Peyer's patch (tissue), 4 donors: Measurements from ENCODE around the gene POLD2.

ENCODE experiments used
- POLR2A ChIP-seq, 2 donors: fragments of 450-650 bp; IDR thresholded peaks; one replicate each; pipeline ENCODE4 v1.5.1; 2017; ENCODE audit warnings: antibody characterized with exemption in 2 of 2, mild to moderate bottlenecking in 2 of 2, moderate library complexity in 2 of 2
- TF ChIP-seq, protein P1 (sequence below), 6 experiments: fragments of 450-650 bp in 4 of 6; fragments of 200-600 bp in 2 of 6; sonication (generic) in 1 of 6; IDR thresholded peaks; one replicate each; pipeline ENCODE4 v1.5.1; 2017 to 2019; ENCODE audit warnings: antibody characterized with exemption in 6 of 6, mild to moderate bottlenecking in 3 of 6, moderate library complexity in 1 of 6

DNA sequence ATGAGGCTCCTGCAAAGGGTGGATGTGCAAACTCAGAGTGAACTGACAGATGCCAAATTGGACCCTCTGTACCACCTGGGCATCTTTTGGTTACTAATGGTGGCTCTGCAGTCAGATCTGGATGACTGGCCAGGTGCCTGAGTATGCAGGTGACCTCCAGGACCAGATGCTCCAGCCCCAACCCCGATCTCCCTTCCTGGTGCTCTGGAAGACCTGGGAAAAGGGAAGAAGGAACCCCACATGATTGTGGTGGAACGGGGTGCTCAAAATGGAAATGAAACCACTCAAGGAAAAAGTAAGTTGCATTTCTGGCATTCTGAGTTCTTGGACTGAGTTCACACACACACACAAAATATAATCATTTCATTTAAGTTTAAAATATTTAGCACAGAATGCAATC lies 29.0 kb downstream of the POLD2 start:
- no peak for TF ChIP-seq POLR2A (IDR thresholded peaks at IDR 0.05)
- TF ChIP-seq, protein P1, sequence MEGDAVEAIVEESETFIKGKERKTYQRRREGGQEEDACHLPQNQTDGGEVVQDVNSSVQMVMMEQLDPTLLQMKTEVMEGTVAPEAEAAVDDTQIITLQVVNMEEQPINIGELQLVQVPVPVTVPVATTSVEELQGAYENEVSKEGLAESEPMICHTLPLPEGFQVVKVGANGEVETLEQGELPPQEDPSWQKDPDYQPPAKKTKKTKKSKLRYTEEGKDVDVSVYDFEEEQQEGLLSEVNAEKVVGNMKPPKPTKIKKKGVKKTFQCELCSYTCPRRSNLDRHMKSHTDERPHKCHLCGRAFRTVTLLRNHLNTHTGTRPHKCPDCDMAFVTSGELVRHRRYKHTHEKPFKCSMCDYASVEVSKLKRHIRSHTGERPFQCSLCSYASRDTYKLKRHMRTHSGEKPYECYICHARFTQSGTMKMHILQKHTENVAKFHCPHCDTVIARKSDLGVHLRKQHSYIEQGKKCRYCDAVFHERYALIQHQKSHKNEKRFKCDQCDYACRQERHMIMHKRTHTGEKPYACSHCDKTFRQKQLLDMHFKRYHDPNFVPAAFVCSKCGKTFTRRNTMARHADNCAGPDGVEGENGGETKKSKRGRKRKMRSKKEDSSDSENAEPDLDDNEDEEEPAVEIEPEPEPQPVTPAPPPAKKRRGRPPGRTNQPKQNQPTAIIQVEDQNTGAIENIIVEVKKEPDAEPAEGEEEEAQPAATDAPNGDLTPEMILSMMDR (IDR thresholded peaks at IDR 0.05), result no peak
